Astrocyte (in vitro differentiated cells and primary cell): ENCODE results near the gene CDYL.

Experiments used
- CTCF ChIP-seq: IDR thresholded peaks from 2 replicates; pipeline ENCODE4 v1.5.1; 2011; ENCODE audit warnings: low read depth, mild to moderate bottlenecking, inconsistent platforms, low read length, moderate library complexity; ENCODE audit not compliant: insufficient read depth
- EZH2 ChIP-seq: IDR thresholded peaks from 2 replicates; pipeline ENCODE4 v1.6.1; 2012; ENCODE audit warnings: mild to moderate bottlenecking, low read length, inconsistent platforms; ENCODE audit not compliant: insufficient read depth

GRCh38 chr6:4846387-4846786 is 70.2 kb downstream of the CDYL start:
- TF ChIP-seq CTCF = no peak
- no peak for TF ChIP-seq EZH2
